ENCODE results near the gene GNL1. TPM values are rescaled to one million over a fixed set of nuclear protein-coding genes. Genes with fewer than 3 reads are reported as not detected.

Gene GNL1
- total and polyA plus RNA-seq, 10 of the 15 experiments (the other 5 are each of a cell fraction or from before 2014, with no cell fraction given): 0.18 to 64.5 (median 45.5) TPM

DNA sequence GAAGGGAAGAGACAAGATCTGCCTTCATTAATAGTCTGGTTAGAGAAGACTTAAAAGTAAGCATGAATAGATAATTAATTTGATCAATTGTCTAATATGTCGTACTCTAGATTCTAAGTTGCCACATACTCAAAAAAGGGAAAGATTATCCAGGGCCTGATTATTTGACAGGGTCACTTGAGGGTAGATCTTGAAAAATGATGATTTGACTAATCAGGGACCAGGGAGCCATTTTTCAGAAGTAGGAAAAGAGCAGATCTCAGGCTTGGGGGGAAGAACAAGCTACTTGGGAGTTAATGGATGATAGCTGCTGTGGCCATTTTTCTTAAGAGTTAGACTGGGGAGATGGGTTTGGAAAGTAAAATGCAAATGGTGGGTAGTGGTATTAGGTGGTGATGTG lies 36.0 kb upstream of the GNL1 start:
- Histone ChIP-seq H3K4me2 (ENCODE audit: control insufficient read depth, insufficient read depth) (no peak overlapping the region), H4K20me1 (ENCODE audit: control insufficient read depth, insufficient read depth) (no peaks in the 10 kb centered on the region), H3K27ac (ENCODE audit: control insufficient read depth, insufficient read depth) (no peak overlapping the region), H2AFZ (ENCODE audit: control insufficient read depth, low read depth, low read length) (no peak overlapping the region), H3K9ac (ENCODE audit: control insufficient read depth, insufficient read depth, low read length) (no peak overlapping the region), H3K9me3 (replicated peaks; ENCODE audit: control insufficient read depth, insufficient read depth, low read length) (no peaks in the 10 kb centered on the region), H3K4me3 (no peak overlapping the region), H3K36me3 (ENCODE audit: control insufficient read depth in 2 of 2, insufficient read depth in 2 of 2, low read length in 1 of 2) (peaks cover 12 to 18% of the 10 kb centered on the region in 2 experiments), H3K79me2 (ENCODE audit: control insufficient read depth, insufficient read depth, low read length) (no peaks in the 10 kb centered on the region), H3K27me3 (replicated peaks in 1 of 2; ENCODE audit: control insufficient read depth in 2 of 2, insufficient read depth in 2 of 2, low read length in 1 of 2) (no peaks in the 10 kb centered on the region), H3K4me1 (ENCODE audit: control insufficient read depth, insufficient read depth, low read length) (no peaks in the 10 kb centered on the region; the same call in 1 of the 2 replicates)
- intact Hi-C loops (cut with micrococcal nuclease; ENCODE audit: unreplicated experiment) (no loop called here), in situ Hi-C loops (cut with MboI) (no loop called here)
- no TSS peak for BruUV-seq (replicated peaks)
- FAIRE-seq (no peak), ATAC-seq (no peak), DNase-seq (ENCODE audit: low read depth, low spot score) (no peak)
- POLR2A ChIA-PET: interaction anchor here (1.2 kb wide), 1 partner anchor 19 kb away, joined by 8 read pairs; no protein-coding TSS in a partner anchor
- CTCF ChIA-PET: interaction anchor here (1.5 to 10.3 kb wide), 4 partner anchors 8 to 130 kb away, joined by 5 to 188 read pairs (median 6); no protein-coding TSS in a partner anchor
- SMC1A ChIA-PET (ENCODE audit: uncharacterized antibody, unreplicated experiment): interaction anchor here (0.8 to 2.4 kb wide), 6 partner anchors 17 to 80 kb away, joined by 3 to 7 read pairs (median 4); partner anchors contain the start of genes ABCF1 and DHX16
- WGBS (ENCODE audit: insufficient coverage, insufficient replicate concordance, low lambda C conversion rate, missing lambda C conversion rate): 100% methylated on average over 1 of the region's 1 CpG
- no peak for TF ChIP-seq MTA3 (IDR thresholded peaks at IDR 0.05; ENCODE audit: borderline replicate concordance, low read length)
- TF ChIP-seq SMARCA5 (IDR thresholded peaks at IDR 0.05): no peak
- 0 out of 2 replicates have a peak, but pooled peaks have one; percentile 13 for TF ChIP-seq POLR2AphosphoS5 (IDR thresholded peaks at IDR 0.05; ENCODE audit: low read length)
- RAD21 ChIA-PET (ENCODE audit: unreplicated experiment): no interaction called here

GRCh38 chr6:30591008-30591407 lies 34.7 kb upstream of the GNL1 start:
- ChIA-PET SMC1A (ENCODE audit: uncharacterized antibody, unreplicated experiment) (interaction anchor here (1.3 to 1.7 kb wide), 3 partner anchors 9 to 50 kb away, joined by 3 to 4 read pairs (median 4); no protein-coding TSS in a partner anchor), RAD21 (ENCODE audit: unreplicated experiment) (no interaction called here), CTCF (interaction anchor here (0.7 to 2.1 kb wide), 6 partner anchors 10 to 108 kb away, joined by 3 to 6 read pairs (median 3); partner anchors contain the start of gene PRR3), POLR2A (interaction anchor here (0.7 to 1.2 kb wide), 4 partner anchors 9 to 121 kb away, joined by 3 to 6 read pairs (median 5); partner anchors contain the start of gene ABCF1)
- TF ChIP-seq CBFB (IDR thresholded peaks at IDR 0.05; ENCODE audit: low read depth) (no peak), PKNOX1 (IDR thresholded peaks at IDR 0.05) (no peak), LARP7 (IDR thresholded peaks at IDR 0.05) (no peak)
- FAIRE-seq (no peak), DNase-seq (ENCODE audit: low read depth, low spot score) (no peak), ATAC-seq (no peak)
- peaks cover 19 to 22% of the 10 kb centered on the region in 2 experiments for H3K36me3 ChIP-seq (ENCODE audit: control insufficient read depth in 2 of 2, insufficient read depth in 2 of 2, low read length in 1 of 2)
- no peaks in the 10 kb centered on the region for H3K4me1 ChIP-seq (ENCODE audit: control insufficient read depth, insufficient read depth, low read length)
- no peaks in the 10 kb centered on the region for H3K79me2 ChIP-seq (ENCODE audit: control insufficient read depth, insufficient read depth, low read length)
- WGBS (ENCODE audit: insufficient coverage, insufficient replicate concordance, low lambda C conversion rate, missing lambda C conversion rate): 38% methylated on average over 1 of the region's 1 CpG
- intact Hi-C loops (cut with micrococcal nuclease; ENCODE audit: unreplicated experiment): no loop called here
- no peak overlapping the region for H2AFZ ChIP-seq (ENCODE audit: control insufficient read depth, low read depth, low read length)
- no peak overlapping the region for H3K4me3 ChIP-seq
- H3K27me3 ChIP-seq (replicated peaks in 1 of 2; ENCODE audit: control insufficient read depth in 2 of 2, insufficient read depth in 2 of 2, low read length in 1 of 2): no peaks in the 10 kb centered on the region
- H3K27ac ChIP-seq (ENCODE audit: control insufficient read depth, insufficient read depth): no peak overlapping the region
- no peaks in the 10 kb centered on the region for H3K9me3 ChIP-seq (replicated peaks; ENCODE audit: control insufficient read depth, insufficient read depth, low read length)
- H4K20me1 ChIP-seq (ENCODE audit: control insufficient read depth, insufficient read depth): no peaks in the 10 kb centered on the region
- no TSS peak for BruUV-seq (replicated peaks)
- in situ Hi-C loops (cut with MboI): no loop called here
- no peak overlapping the region for H3K9ac ChIP-seq (ENCODE audit: control insufficient read depth, insufficient read depth, low read length)
- H3K4me2 ChIP-seq (ENCODE audit: control insufficient read depth, insufficient read depth): no peak overlapping the region

Measured in GM12878 (cell line).